Esophagus squamous epithelium (tissue), 4 donors: Measurements from ENCODE around the gene FOXF1.

Source experiments
- CTCF ChIP-seq, 6 experiments: fragments of 450-650 bp in 4 of 6; fragments of 200-600 bp in 2 of 6; sonication (generic) in 2 of 6; IDR thresholded peaks; one replicate each; pipeline ENCODE4 v1.5.1; 2016 to 2019; ENCODE audit warnings: antibody characterized with exemption in 6 of 6, mild to moderate bottlenecking in 4 of 6, moderate library complexity in 4 of 6
- POLR2A ChIP-seq, 4 donors: fragments of 450-650 bp; IDR thresholded peaks; one replicate each; pipeline ENCODE4 v1.6.1; 2017; ENCODE audit warnings: antibody characterized with exemption in 4 of 4, mild to moderate bottlenecking in 4 of 4, moderate library complexity in 3 of 4

DNA sequence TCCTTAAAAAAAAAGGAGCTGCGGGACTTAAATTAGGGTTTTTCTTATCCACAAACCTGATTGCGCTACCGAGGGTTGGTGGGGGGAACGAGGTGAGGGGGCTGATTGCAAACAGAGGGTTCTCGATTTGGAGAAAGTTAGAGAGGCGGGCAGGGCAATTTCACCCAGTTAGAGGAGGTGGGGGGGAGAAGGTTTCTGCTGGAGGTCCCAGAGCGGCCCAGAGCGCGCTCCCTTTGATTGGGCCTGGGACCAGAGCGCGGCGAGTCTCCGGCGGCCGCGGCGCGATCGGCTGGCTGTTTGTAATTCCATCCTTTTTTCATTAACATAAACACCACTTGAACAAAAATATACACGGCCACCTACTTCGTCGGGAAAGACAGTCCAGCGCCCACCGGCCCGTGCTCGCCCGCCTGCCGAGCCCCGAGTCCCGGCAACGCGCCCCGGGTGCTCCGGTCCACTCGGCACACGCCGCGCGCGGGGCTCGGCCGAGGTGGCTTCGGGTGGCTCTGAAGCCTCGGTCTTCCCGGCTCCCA, 13.3 kb upstream of the FOXF1 start:
- TF ChIP-seq CTCF (IDR thresholded peaks at IDR 0.05) (no peak), POLR2A (IDR thresholded peaks at IDR 0.05) (no peak)
